Measurements from ENCODE around the gene DAPK1.

- TF ChIP-seq CTCF (IDR thresholded peaks at IDR 0.05) (no peak), POLR2A (IDR thresholded peaks at IDR 0.05) (no peak), POLR2AphosphoS5 (IDR thresholded peaks at IDR 0.05) (no peak)
Measured at GRCh38 chr9:87750726-87751125, 253.1 kb downstream of the DAPK1 start.

All from transverse colon (tissue), 4 donors.